Measurements from ENCODE around the gene ZNF605. TPM values are rescaled to one million over a fixed set of nuclear protein-coding genes. Genes with fewer than 3 reads are reported as not detected.

ZNF605 gene
- total and polyA plus RNA-seq, 9 of the 15 experiments (the other 6 are each of a cell fraction or from before 2014, with no cell fraction given), result 0.45 to 1.1 (median 0.68) TPM

DNA sequence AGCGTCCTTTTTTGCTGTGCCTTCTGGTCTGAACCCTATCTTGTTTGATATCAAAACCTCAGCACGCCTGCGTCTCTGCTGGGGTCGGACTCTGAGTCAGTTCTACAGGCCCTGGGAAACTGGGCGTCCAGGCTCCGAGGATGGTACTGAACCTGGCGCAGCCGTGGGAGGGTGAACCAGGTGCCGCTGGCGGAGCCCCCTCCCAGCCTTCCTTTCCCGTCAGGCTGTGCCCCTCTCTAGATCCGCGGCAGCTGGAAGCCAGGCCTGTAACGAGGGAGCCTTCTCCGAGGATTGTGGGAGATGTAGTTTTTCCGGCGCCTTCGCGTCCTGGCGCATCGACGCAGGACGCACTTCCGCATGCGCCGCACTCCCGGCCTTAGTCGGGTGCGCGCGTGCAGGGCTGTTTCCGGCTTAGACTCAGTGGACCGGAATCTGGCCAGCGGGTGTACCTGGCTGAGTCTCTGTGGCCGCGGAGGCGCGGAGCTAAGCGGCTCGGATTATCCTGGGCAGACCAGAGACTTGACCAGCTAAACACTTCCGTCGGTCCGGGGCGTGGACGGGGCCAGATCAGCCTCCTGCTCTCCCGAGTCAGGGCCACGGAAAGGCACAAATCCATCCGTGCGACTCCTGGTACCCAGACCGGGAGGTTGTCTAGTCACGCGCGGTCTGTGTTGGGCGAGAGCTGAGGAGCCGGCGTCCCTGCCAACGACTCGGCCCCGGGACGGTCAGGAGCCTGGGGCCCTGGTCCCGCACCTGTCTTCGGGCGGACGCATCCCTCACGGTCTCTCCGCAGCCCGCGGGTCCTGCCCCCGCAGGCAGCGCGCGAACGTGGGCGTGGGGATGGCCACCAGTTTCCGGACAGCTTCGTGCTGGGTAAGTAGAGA lies 30.1 kb upstream of the ZNF605 start, which contains the start of gene ZNF26 (continued):
- TF ChIP-seq, protein P1, sequence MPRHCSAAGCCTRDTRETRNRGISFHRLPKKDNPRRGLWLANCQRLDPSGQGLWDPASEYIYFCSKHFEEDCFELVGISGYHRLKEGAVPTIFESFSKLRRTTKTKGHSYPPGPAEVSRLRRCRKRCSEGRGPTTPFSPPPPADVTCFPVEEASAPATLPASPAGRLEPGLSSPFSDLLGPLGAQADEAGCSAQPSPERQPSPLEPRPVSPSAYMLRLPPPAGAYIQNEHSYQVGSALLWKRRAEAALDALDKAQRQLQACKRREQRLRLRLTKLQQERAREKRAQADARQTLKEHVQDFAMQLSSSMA (CRISPR knock-in tag; IDR thresholded peaks at IDR 0.05), result no peak
- TF ChIP-seq NUFIP1 (IDR thresholded peaks at IDR 0.05; ENCODE audit: partially characterized antibody) (no peak), ZNF77 (CRISPR knock-in tag; IDR thresholded peaks at IDR 0.05) (no peak), NFATC3 (IDR thresholded peaks at IDR 0.05) (no peak), PURB (CRISPR knock-in tag; IDR thresholded peaks at IDR 0.05; ENCODE audit: low read depth) (no peak), SMC3 (conservative IDR thresholded peaks at IDR 0.05; ENCODE audit: insufficient read depth, low read depth, low read length) (no peak), POLR2AphosphoS2 (IDR thresholded peaks at IDR 0.05; ENCODE audit: low read length) (no peak), MITF (IDR thresholded peaks at IDR 0.05) (no peak), ZBTB5 (IDR thresholded peaks at IDR 0.05) (no peak), MAFG (tag; conservative IDR thresholded peaks at IDR 0.05) (no peak), BDP1 (IDR thresholded peaks at IDR 0.05; ENCODE audit: insufficient read depth, insufficient read length) (no peak)
- TF ChIP-seq, protein P2, sequence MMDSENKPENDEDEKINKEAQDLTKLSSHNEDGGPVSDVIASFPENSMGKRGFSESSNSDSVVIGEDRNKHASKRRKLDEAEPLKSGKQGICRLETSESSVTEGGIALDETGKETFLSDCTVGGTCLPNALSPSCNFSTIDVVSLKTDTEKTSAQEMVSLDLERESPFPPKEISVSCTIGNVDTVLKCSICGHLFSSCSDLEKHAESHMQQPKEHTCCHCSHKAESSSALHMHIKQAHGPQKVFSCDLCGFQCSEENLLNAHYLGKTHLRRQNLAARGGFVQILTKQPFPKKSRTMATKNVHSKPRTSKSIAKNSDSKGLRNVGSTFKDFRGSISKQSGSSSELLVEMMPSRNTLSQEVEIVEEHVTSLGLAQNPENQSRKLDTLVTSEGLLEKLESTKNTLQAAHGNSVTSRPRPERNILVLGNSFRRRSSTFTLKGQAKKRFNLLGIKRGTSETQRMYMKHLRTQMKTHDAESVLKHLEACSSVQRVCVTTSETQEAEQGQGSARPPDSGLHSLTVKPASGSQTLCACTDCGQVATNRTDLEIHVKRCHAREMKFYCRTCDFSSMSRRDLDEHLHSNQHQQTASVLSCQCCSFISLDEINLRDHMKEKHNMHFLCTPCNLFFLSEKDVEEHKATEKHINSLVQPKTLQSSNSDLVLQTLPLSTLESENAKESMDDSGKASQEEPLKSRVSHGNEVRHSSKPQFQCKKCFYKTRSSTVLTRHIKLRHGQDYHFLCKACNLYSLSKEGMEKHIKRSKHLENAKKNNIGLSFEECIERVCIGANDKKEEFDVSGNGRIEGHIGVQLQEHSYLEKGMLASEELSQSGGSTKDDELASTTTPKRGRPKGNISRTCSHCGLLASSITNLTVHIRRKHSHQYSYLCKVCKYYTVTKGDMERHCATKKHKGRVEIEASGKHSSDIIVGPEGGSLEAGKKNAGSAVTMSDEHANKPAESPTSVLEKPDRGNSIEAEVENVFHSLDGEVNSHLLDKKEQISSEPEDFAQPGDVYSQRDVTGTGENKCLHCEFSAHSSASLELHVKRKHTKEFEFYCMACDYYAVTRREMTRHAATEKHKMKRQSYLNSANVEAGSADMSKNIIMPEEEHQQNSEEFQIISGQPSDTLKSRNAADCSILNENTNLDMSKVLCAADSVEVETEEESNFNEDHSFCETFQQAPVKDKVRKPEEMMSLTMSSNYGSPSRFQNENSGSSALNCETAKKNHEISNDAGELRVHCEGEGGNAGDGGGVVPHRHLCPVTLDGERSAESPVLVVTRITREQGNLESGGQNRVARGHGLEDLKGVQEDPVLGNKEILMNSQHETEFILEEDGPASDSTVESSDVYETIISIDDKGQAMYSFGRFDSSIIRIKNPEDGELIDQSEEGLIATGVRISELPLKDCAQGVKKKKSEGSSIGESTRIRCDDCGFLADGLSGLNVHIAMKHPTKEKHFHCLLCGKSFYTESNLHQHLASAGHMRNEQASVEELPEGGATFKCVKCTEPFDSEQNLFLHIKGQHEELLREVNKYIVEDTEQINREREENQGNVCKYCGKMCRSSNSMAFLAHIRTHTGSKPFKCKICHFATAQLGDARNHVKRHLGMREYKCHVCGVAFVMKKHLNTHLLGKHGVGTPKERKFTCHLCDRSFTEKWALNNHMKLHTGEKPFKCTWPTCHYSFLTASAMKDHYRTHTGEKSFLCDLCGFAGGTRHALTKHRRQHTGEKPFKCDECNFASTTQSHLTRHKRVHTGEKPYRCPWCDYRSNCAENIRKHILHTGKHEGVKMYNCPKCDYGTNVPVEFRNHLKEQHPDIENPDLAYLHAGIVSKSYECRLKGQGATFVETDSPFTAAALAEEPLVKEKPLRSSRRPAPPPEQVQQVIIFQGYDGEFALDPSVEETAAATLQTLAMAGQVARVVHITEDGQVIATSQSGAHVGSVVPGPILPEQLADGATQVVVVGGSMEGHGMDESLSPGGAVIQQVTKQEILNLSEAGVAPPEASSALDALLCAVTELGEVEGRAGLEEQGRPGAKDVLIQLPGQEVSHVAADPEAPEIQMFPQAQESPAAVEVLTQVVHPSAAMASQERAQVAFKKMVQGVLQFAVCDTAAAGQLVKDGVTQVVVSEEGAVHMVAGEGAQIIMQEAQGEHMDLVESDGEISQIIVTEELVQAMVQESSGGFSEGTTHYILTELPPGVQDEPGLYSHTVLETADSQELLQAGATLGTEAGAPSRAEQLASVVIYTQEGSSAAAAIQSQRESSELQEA (IDR thresholded peaks at IDR 0.05; ENCODE audit: low read depth), result no peak
- TF ChIP-seq, protein P3, sequence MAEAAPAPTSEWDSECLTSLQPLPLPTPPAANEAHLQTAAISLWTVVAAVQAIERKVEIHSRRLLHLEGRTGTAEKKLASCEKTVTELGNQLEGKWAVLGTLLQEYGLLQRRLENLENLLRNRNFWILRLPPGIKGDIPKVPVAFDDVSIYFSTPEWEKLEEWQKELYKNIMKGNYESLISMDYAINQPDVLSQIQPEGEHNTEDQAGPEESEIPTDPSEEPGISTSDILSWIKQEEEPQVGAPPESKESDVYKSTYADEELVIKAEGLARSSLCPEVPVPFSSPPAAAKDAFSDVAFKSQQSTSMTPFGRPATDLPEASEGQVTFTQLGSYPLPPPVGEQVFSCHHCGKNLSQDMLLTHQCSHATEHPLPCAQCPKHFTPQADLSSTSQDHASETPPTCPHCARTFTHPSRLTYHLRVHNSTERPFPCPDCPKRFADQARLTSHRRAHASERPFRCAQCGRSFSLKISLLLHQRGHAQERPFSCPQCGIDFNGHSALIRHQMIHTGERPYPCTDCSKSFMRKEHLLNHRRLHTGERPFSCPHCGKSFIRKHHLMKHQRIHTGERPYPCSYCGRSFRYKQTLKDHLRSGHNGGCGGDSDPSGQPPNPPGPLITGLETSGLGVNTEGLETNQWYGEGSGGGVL (CRISPR knock-in tag; IDR thresholded peaks at IDR 0.05), result no peak
